ENCODE results near the gene THSD7B.

Gene THSD7B

GRCh38 chr2:137254052-137254451 is 488.7 kb downstream of the THSD7B start:
- peak in 1 of 2 donors; percentile 54 for DNase-seq

GRCh38 chr2:137255345-137255744 is 490.0 kb downstream of the THSD7B start:
- H2BK12ac ChIP-seq (ENCODE audit: low read length): no peak overlapping the region
- H3K18ac ChIP-seq (ENCODE audit: low read length): no peak overlapping the region
- H3K27ac ChIP-seq (ENCODE audit: low read depth, low read length): no peak overlapping the region
- no peak overlapping the region for H2BK120ac ChIP-seq (ENCODE audit: insufficient read depth, low read length, poor library complexity)
- no peak overlapping the region for H3K9ac ChIP-seq (ENCODE audit: low read length)
- H2BK5ac ChIP-seq (ENCODE audit: low read depth, low read length, poor library complexity): no peak overlapping the region
- H4K91ac ChIP-seq (ENCODE audit: low read depth, low read length): no peak overlapping the region
- H3K4me3 ChIP-seq (ENCODE audit: low read depth, low read length): no peak overlapping the region
- H3K79me2 ChIP-seq (ENCODE audit: control insufficient read depth, insufficient read depth, low read length, poor library complexity): no peaks in the 10 kb centered on the region
- no peak overlapping the region for H2AFZ ChIP-seq (ENCODE audit: insufficient read depth, low read length, poor library complexity)
- H4K8ac ChIP-seq (ENCODE audit: low read depth, low read length): no peak overlapping the region
- no peak overlapping the region for H3K4ac ChIP-seq (ENCODE audit: low read depth, low read length)
- H3K36me3 ChIP-seq (ENCODE audit: control insufficient read depth in 1 of 2, insufficient read depth in 2 of 2, low read length in 2 of 2): no peaks in the 10 kb centered on the region
- H3K4me1 ChIP-seq (ENCODE audit: control insufficient read depth in 1 of 2, insufficient read depth in 2 of 2, low read length in 2 of 2): peaks cover 0 to 2% of the 10 kb centered on the region in 2 experiments
- DNase-seq: no peak
- H3K9me3 ChIP-seq (ENCODE audit: insufficient read depth, low read depth, low read length): no peaks in the 10 kb centered on the region
- no peak overlapping the region for H3K23ac ChIP-seq (ENCODE audit: low read length)
- H3K14ac ChIP-seq (ENCODE audit: low read length): no peak overlapping the region
- no peaks in the 10 kb centered on the region for H3K27me3 ChIP-seq (ENCODE audit: insufficient read depth, low read length)
- WGBS (ENCODE audit: extremely low coverage, insufficient coverage, insufficient read length): no CpG with 5 or more reads among the region's 2 CpGs
- no peaks in the 10 kb centered on the region for H3K79me1 ChIP-seq (ENCODE audit: low read length)
- H3K4me2 ChIP-seq (ENCODE audit: low read length): no peak overlapping the region
- H4K12ac ChIP-seq (ENCODE audit: low read depth, low read length): no peak overlapping the region
- no peak overlapping the region for H2AK5ac ChIP-seq (ENCODE audit: low read length)

More at GRCh38 chr2:137254052-137254451, 488.7 kb downstream of the THSD7B start:
- Histone ChIP-seq H3K23ac (ENCODE audit: low read length) (no peak overlapping the region), H2BK120ac (ENCODE audit: insufficient read depth, low read length, poor library complexity) (no peak overlapping the region), H2AK5ac (ENCODE audit: low read length) (no peak overlapping the region), H3K9me3 (ENCODE audit: insufficient read depth, low read depth, low read length) (no peaks in the 10 kb centered on the region), H3K27ac (ENCODE audit: low read depth, low read length) (no peak overlapping the region), H3K18ac (ENCODE audit: low read length) (no peak overlapping the region), H4K8ac (ENCODE audit: low read depth, low read length) (no peak overlapping the region), H4K12ac (ENCODE audit: low read depth, low read length) (no peak overlapping the region), H2AFZ (ENCODE audit: insufficient read depth, low read length, poor library complexity) (no peak overlapping the region), H3K4me1 (ENCODE audit: control insufficient read depth in 1 of 2, insufficient read depth in 2 of 2, low read length in 2 of 2) (peaks cover 0 to 2% of the 10 kb centered on the region in 2 experiments), H2BK5ac (ENCODE audit: low read depth, low read length, poor library complexity) (no peak overlapping the region), H3K79me2 (ENCODE audit: control insufficient read depth, insufficient read depth, low read length, poor library complexity) (no peaks in the 10 kb centered on the region), H3K4me2 (ENCODE audit: low read length) (no peak overlapping the region), H2BK12ac (ENCODE audit: low read length) (no peak overlapping the region), H3K9ac (ENCODE audit: low read length) (no peak overlapping the region), H3K79me1 (ENCODE audit: low read length) (no peaks in the 10 kb centered on the region), H3K4me3 (ENCODE audit: low read depth, low read length) (no peak overlapping the region), H4K91ac (ENCODE audit: low read depth, low read length) (no peak overlapping the region), H3K27me3 (ENCODE audit: insufficient read depth, low read length) (no peaks in the 10 kb centered on the region), H3K14ac (ENCODE audit: low read length) (no peak overlapping the region), H3K36me3 (ENCODE audit: control insufficient read depth in 1 of 2, insufficient read depth in 2 of 2, low read length in 2 of 2) (no peaks in the 10 kb centered on the region), H3K4ac (ENCODE audit: low read depth, low read length) (no peak overlapping the region)
- WGBS (ENCODE audit: extremely low coverage, insufficient coverage, insufficient read length): no CpG with 5 or more reads among the region's 1 CpG

GRCh38 chr2:137255990-137256389 is 490.6 kb downstream of the THSD7B start:
- Histone ChIP-seq H3K4me2 (ENCODE audit: low read length) (no peak overlapping the region), H3K9me3 (ENCODE audit: insufficient read depth, low read depth, low read length) (no peaks in the 10 kb centered on the region), H2BK120ac (ENCODE audit: insufficient read depth, low read length, poor library complexity) (no peak overlapping the region), H3K18ac (ENCODE audit: low read length) (no peak overlapping the region), H3K79me2 (ENCODE audit: control insufficient read depth, insufficient read depth, low read length, poor library complexity) (no peaks in the 10 kb centered on the region), H2BK5ac (ENCODE audit: low read depth, low read length, poor library complexity) (no peak overlapping the region), H3K9ac (ENCODE audit: low read length) (no peak overlapping the region), H3K14ac (ENCODE audit: low read length) (no peak overlapping the region), H4K91ac (ENCODE audit: low read depth, low read length) (no peak overlapping the region), H2AK5ac (ENCODE audit: low read length) (no peak overlapping the region), H4K12ac (ENCODE audit: low read depth, low read length) (no peak overlapping the region), H3K23ac (ENCODE audit: low read length) (no peak overlapping the region), H3K36me3 (ENCODE audit: control insufficient read depth in 1 of 2, insufficient read depth in 2 of 2, low read length in 2 of 2) (no peaks in the 10 kb centered on the region), H3K4me1 (ENCODE audit: control insufficient read depth in 1 of 2, insufficient read depth in 2 of 2, low read length in 2 of 2) (peaks cover 0 to 2% of the 10 kb centered on the region in 2 experiments), H3K27ac (ENCODE audit: low read depth, low read length) (no peak overlapping the region), H2AFZ (ENCODE audit: insufficient read depth, low read length, poor library complexity) (no peak overlapping the region), H3K79me1 (ENCODE audit: low read length) (no peaks in the 10 kb centered on the region), H4K8ac (ENCODE audit: low read depth, low read length) (no peak overlapping the region), H3K4me3 (ENCODE audit: low read depth, low read length) (no peak overlapping the region), H2BK12ac (ENCODE audit: low read length) (no peak overlapping the region), H3K27me3 (ENCODE audit: insufficient read depth, low read length) (no peaks in the 10 kb centered on the region), H3K4ac (ENCODE audit: low read depth, low read length) (no peak overlapping the region)
- peak in 1 of 2 donors; percentile 42 for DNase-seq
- no CpG with 5 or more reads among the region's 1 CpG for WGBS (ENCODE audit: extremely low coverage, insufficient coverage, insufficient read length)

- Histone ChIP-seq H2BK5ac (ENCODE audit: low read depth, low read length, poor library complexity) (no peak overlapping the region), H3K9me3 (ENCODE audit: insufficient read depth, low read depth, low read length) (no peaks in the 10 kb centered on the region), H3K23ac (ENCODE audit: low read length) (no peak overlapping the region), H3K4me1 (ENCODE audit: control insufficient read depth in 1 of 2, insufficient read depth in 2 of 2, low read length in 2 of 2) (no peaks in the 10 kb centered on the region), H2AK5ac (ENCODE audit: low read length) (no peak overlapping the region), H3K27me3 (ENCODE audit: insufficient read depth, low read length) (no peaks in the 10 kb centered on the region), H3K4me3 (ENCODE audit: low read depth, low read length) (no peak overlapping the region), H3K14ac (ENCODE audit: low read length) (no peak overlapping the region), H2AFZ (ENCODE audit: insufficient read depth, low read length, poor library complexity) (no peak overlapping the region), H3K79me2 (ENCODE audit: control insufficient read depth, insufficient read depth, low read length, poor library complexity) (no peaks in the 10 kb centered on the region), H3K36me3 (ENCODE audit: control insufficient read depth in 1 of 2, insufficient read depth in 2 of 2, low read length in 2 of 2) (no peaks in the 10 kb centered on the region), H3K4me2 (ENCODE audit: low read length) (no peak overlapping the region), H3K18ac (ENCODE audit: low read length) (no peak overlapping the region), H3K27ac (ENCODE audit: low read depth, low read length) (no peak overlapping the region), H2BK12ac (ENCODE audit: low read length) (no peak overlapping the region), H4K8ac (ENCODE audit: low read depth, low read length) (no peak overlapping the region), H4K12ac (ENCODE audit: low read depth, low read length) (no peak overlapping the region), H3K9ac (ENCODE audit: low read length) (no peak overlapping the region), H3K4ac (ENCODE audit: low read depth, low read length) (no peak overlapping the region), H4K91ac (ENCODE audit: low read depth, low read length) (no peak overlapping the region), H2BK120ac (ENCODE audit: insufficient read depth, low read length, poor library complexity) (no peak overlapping the region), H3K79me1 (ENCODE audit: low read length) (no peaks in the 10 kb centered on the region)
- DNase-seq: no peak
- no CpG with 5 or more reads among the region's 3 CpGs for WGBS (ENCODE audit: extremely low coverage, insufficient coverage, insufficient read length)
These were observed 496.7 kb downstream of the THSD7B start for GRCh38 chr2:137261881-137262585.

Measured in trophoblast cell (in vitro differentiated cells and primary cell).